Vagina (tissue), 2 donors: ENCODE results near the gene CACHD1.

Experiments
- CTCF ChIP-seq, 3 experiments: fragments of 450-650 bp in 2 of 3; fragments of 200-600 bp in 1 of 3; sonication (generic) in 1 of 3; IDR thresholded peaks; one replicate each; pipeline ENCODE4 v1.5.1; 2017 to 2019; ENCODE audit warnings: antibody characterized with exemption in 3 of 3, mild to moderate bottlenecking in 2 of 3, moderate library complexity in 2 of 3
- POLR2A ChIP-seq, 2 donors: fragments of 450-650 bp; IDR thresholded peaks; one replicate each; pipeline ENCODE4 v1.6.1; 2017; ENCODE audit warnings: antibody characterized with exemption in 2 of 2, mild to moderate bottlenecking in 2 of 2, moderate library complexity in 2 of 2

GRCh38 chr1:64568171-64568450 is 98.2 kb downstream of the CACHD1 start:
- TF ChIP-seq CTCF (IDR thresholded peaks at IDR 0.05) = no peak
- no peak for TF ChIP-seq POLR2A (IDR thresholded peaks at IDR 0.05)
